HG03175 (cell line): ENCODE data around the gene ZSWIM8.
"Not testable (repeated sequence)": the region's sequence is repeated elsewhere in the genome, so short reads cannot be mapped to it uniquely, and the experiment has no call there.

Source experiments
- ATAC-seq: cut with Tn5 transposase; IDR thresholded peaks from one replicate; pipeline ENCODE4 v1.9.1; 2021; ENCODE audit warnings: mild to moderate bottlenecking, moderate library complexity; ENCODE audit not compliant: unreplicated experiment

ZSWIM8 gene

GRCh38 chr10:73795491-73795890 lies 10.1 kb downstream of the ZSWIM8 start:
- ATAC-seq, result not testable (repeated sequence)

GRCh38 chr10:73796035-73796434 lies 10.6 kb downstream of the ZSWIM8 start:
- not testable (repeated sequence) for ATAC-seq

GRCh38 chr10:73796766-73797165 lies 11.4 kb downstream of the ZSWIM8 start:
- no peak for ATAC-seq

- ATAC-seq, result no peak
Measured at GRCh38 chr10:73797324-73798025, 12.1 kb downstream of the ZSWIM8 start.

- no peak for ATAC-seq
Measured at GRCh38 chr10:73798087-73798486, 12.7 kb downstream of the ZSWIM8 start.

GRCh38 chr10:73798927-73799560 lies 13.6 kb downstream of the ZSWIM8 start:
- ATAC-seq, result no peak

GRCh38 chr10:73799899-73800559 lies 14.6 kb downstream of the ZSWIM8 start:
- no peak for ATAC-seq

- no peak for ATAC-seq
Measured at GRCh38 chr10:73800560-73801252, 15.3 kb downstream of the ZSWIM8 start.

GRCh38 chr10:73801253-73801590 lies 15.8 kb downstream of the ZSWIM8 start:
- ATAC-seq, result no peak

GRCh38 chr10:73802276-73802991 lies 17.0 kb downstream of the ZSWIM8 start:
- no peak for ATAC-seq

- no peak for ATAC-seq
Measured at GRCh38 chr10:73803680-73804286, 18.4 kb downstream of the ZSWIM8 start.

GRCh38 chr10:73806176-73806950 lies 21.0 kb downstream of the ZSWIM8 start:
- ATAC-seq, result no peak

GRCh38 chr10:73807471-73807870 lies 22.1 kb downstream of the ZSWIM8 start:
- no peak for ATAC-seq

- ATAC-seq, result no peak
Measured at GRCh38 chr10:73808021-73808815, 22.8 kb downstream of the ZSWIM8 start.

GRCh38 chr10:73809061-73809818 lies 23.8 kb downstream of the ZSWIM8 start:
- ATAC-seq, result no peak

GRCh38 chr10:73810358-73810734 lies 24.9 kb downstream of the ZSWIM8 start:
- ATAC-seq, result no peak

GRCh38 chr10:73810735-73811465 lies 25.5 kb downstream of the ZSWIM8 start:
- peak; percentile 30 for ATAC-seq

- no peak for ATAC-seq
Measured at GRCh38 chr10:73812657-73813056, 27.3 kb downstream of the ZSWIM8 start.
